Activated naive CD8-positive, alpha-beta T cell treated with anti-CD3 and anti-CD28 coated beads, Interleukin-2, amount 10 ng/mL, durations not matched to agents 7 days and 5 days (primary cell): Measurements from ENCODE around the gene SIRT2. TPM values are rescaled to one million over a fixed set of nuclear protein-coding genes. Genes with fewer than 3 reads are reported as not detected.
"Not testable (repeated sequence)": the region's sequence is repeated elsewhere in the genome, so short reads cannot be mapped to it uniquely, and the experiment has no call there.

ENCODE experiments used
- ATAC-seq: fragments of 150-1000 bp; cut with Tn5 transposase; one replicate; pipeline ENCODE4 v1.10.0; 2021; ENCODE audit warnings: low read depth, moderate library complexity
- POLR2A ChIA-PET: fragments of 350-600 bp; sonication (Branson Sonifier 250); formaldehyde crosslinking; loops from one replicate; lab custom pipeline; 2021; ENCODE audit warnings: antibody characterized with exemption; lab: Charles Lee
- DNase-seq: peaks from one replicate; pipeline ENCODE4 v3.0.0; 2021
- H3K27ac Mint-ChIP-seq: one replicate; pipeline ENCODE4 v1.8.0; 2022; ENCODE audit warnings: mild to moderate bottlenecking, mixed read lengths
- H3K27me3 Mint-ChIP-seq: one replicate; pipeline ENCODE4 v1.8.0; 2022; ENCODE audit warnings: mild to moderate bottlenecking, moderate library complexity, mixed read lengths
- H3K36me3 Mint-ChIP-seq: one replicate; pipeline ENCODE4 v1.8.0; 2021; ENCODE audit warnings: mild to moderate bottlenecking, mixed read lengths
- H3K4me1 Mint-ChIP-seq: one replicate; pipeline ENCODE4 v1.8.0; 2021; ENCODE audit warnings: mixed read lengths
- H3K4me3 Mint-ChIP-seq: one replicate; pipeline ENCODE4 v1.8.0; 2022; ENCODE audit warnings: mild to moderate bottlenecking, moderate library complexity, mixed read lengths
- H3K9me3 Mint-ChIP-seq: one replicate; pipeline ENCODE4 v1.8.0; 2021; ENCODE audit warnings: mixed read lengths
- total RNA-seq, 2 experiments: library from RNA; stranded (reverse); gene quantifications; one replicate each; pipeline ENCODE4 v1.2.3, GENCODE V29; 2021

SIRT2 gene
- total RNA-seq, 2 experiments from 2014 or later, result 46.6 to 49.1 TPM

DNA sequence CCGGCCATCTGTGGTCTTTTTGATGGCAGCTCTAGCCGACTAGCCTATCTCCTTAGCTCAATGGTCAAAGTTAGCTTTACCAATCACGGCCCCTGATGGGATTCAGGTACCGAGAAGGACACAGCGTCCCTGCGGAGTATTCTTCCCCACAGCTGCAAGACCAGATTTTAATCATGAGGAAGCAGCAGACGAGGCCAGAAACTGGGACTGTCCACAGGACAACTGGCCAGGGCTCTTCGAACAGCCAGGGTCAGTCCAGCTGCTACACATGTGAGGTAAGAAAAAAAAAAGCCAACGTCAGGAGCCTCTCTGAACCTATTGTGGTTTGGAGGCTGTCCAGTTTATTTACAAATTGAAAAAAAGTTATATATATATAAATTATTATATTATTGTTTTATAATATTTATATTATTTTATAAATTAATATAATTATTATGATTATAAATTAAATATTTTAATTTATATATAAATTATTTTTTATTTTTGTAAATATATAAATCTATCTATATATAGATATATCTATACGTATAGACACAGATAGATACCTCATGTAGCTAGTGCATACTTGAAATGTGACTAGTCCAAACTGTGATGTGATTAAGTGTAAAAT, 32.1 kb downstream of the SIRT2 start:
- Mint-ChIP-seq H3K4me3 (no peak overlapping the region), H3K36me3 (peaks cover 33% of the 10 kb centered on the region), H3K9me3 (no peaks in the 10 kb centered on the region), H3K27ac (no peak overlapping the region), H3K4me1 (peaks cover 43% of the 10 kb centered on the region), H3K27me3 (no peaks in the 10 kb centered on the region)
- DNase-seq (no peak), ATAC-seq (no peak)
- POLR2A ChIA-PET, result interaction anchor here (1.2 to 11.9 kb wide), 2 partner anchors 17 to 25 kb away, joined by 5 to 161 read pairs; partner anchors contain the start of gene HNRNPL

DNA sequence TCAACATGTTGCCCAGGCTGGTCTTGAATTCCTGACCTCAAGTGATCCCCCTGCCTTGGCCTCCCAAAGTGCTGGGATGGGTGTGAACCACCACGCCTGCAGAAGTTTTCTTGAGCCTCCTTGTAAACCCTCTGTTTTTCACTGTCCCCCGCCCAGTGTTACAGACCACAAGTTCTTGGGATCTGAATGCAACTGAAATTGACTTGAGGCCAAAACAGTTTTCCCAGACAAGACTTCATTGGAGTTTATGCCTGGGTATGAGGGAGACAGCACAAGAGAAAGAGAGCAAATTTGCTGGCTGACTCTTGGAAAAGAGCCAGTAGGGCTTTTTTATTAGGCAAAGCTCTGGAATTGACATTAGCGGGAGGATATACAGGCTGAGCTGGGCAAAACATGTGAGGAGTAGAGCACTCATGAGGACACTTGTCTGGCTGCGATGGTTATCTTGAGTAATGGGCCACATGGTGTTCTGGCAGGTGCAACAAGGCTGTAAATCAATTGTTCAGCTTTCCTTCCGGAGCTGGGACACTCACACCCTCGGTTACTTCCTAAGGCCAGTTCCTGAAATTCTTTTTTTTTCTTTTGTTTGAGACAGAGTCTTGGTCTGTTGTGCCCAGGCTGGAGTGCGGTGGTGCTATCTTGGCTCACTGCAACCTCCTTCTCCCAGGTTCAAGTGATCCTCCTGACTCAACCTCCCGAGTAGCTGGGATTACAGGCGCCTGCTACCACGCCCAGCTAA, 36.9 kb downstream of the SIRT2 start:
- DNase-seq, result no peak
- POLR2A ChIA-PET, result interaction anchor here (0.5 to 11.9 kb wide), 5 partner anchors 12 to 130 kb away, joined by 3 to 161 read pairs (median 3); partner anchors contain the start of genes HNRNPL, MRPS12, NFKBIB and RINL
- H3K36me3 Mint-ChIP-seq, result peaks cover 20% of the 10 kb centered on the region
- H3K4me3 Mint-ChIP-seq, result no peak overlapping the region
- H3K4me1 Mint-ChIP-seq, result peaks cover 40% of the 10 kb centered on the region
- no peak for ATAC-seq
- H3K27ac Mint-ChIP-seq, result no peak overlapping the region
- no peaks in the 10 kb centered on the region for H3K9me3 Mint-ChIP-seq
- H3K27me3 Mint-ChIP-seq, result no peaks in the 10 kb centered on the region

DNA sequence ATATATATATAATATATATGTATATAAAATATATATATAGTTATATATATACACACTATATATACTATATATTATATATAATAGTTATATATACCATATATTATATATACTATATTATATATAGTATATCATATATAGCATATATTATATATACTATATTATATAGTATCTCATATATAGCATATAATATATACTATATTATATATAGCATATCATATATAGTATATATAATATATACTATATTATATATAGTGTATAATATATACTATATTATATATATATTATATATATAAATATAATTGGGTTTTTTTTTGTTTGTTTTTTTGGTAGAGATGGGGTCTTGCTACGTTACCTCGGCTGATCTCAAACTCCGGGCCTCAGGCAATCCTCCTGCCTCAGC, 38.0 kb downstream of the SIRT2 start:
- Mint-ChIP-seq H3K9me3 (no peaks in the 10 kb centered on the region), H3K27me3 (no peaks in the 10 kb centered on the region), H3K4me1 (peaks cover 48% of the 10 kb centered on the region), H3K27ac (no peak overlapping the region), H3K4me3 (no peak overlapping the region), H3K36me3 (peaks cover 20% of the 10 kb centered on the region)
- no peak for ATAC-seq
- POLR2A ChIA-PET, result interaction anchor here (1.2 to 11.9 kb wide), 2 partner anchors 11 to 19 kb away, joined by 7 to 161 read pairs; partner anchors contain the start of gene HNRNPL
- DNase-seq, result no peak

DNA sequence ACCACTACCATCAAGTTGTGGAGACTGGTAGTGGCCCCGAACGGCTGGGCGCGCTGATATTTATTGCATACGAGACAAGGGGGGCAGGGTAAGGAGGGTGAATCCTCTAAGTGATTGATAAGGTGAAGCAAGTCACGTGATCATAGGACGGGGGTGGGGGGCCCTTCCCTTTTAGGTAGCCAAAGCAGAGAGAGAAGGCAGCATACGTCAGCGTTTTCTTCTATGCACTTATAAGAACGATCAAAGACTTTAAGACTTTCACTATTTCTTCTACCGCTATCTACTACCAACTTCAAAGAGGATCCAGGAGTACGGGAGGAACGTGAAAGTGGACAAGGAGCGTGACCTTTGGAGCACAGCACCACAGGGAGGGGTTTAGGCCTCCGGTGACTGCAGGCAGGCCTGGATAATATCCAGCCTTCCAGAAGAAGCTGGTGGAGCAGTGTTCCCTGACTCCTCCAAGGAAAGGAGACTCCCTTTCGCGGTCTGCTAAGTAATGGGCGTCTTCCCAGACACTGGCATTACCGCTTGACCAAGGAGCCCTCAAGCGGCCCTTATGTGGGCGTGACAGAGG, 39.7 kb downstream of the SIRT2 start:
- peaks cover 34% of the 10 kb centered on the region for H3K4me1 Mint-ChIP-seq
- not testable (repeated sequence) for H3K27me3 Mint-ChIP-seq, H3K4me3 Mint-ChIP-seq, H3K27ac Mint-ChIP-seq, DNase-seq, H3K9me3 Mint-ChIP-seq, ATAC-seq, H3K36me3 Mint-ChIP-seq
- POLR2A ChIA-PET, result interaction anchor here (11.9 kb wide), 1 partner anchor 9 kb away, joined by 161 read pairs; the partner anchor contains the start of gene HNRNPL

DNA sequence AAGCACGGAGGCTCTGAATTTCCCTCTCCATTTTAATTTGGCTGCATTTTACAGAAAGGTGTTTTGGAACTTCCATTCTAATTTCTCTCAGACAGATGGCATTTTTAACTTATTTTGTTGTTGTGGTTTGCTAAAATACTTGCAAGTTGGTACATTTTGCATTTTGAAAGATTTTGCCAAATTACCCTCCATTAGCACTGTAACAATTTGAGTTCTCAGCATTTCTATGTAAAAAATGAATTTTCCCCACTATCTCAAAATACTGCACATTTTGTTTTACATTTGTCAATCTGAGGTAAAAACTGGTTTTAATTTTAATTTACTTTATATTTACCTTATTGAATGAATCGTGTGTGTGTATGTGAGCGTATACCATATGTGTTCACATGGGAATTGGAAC, 42.6 kb downstream of the SIRT2 start:
- H3K27ac Mint-ChIP-seq, result peak overlapping the region; percentile 91
- POLR2A ChIA-PET, result interaction anchor here (1.0 to 2.0 kb wide), 7 partner anchors 8 to 549 kb away, joined by 3 to 9 read pairs (median 6); partner anchors contain the start of genes ACTN4 and RINL
- no peaks in the 10 kb centered on the region for H3K27me3 Mint-ChIP-seq
- peaks cover 3% of the 10 kb centered on the region for H3K36me3 Mint-ChIP-seq
- peaks cover 35% of the 10 kb centered on the region for H3K4me1 Mint-ChIP-seq
- ATAC-seq (no peak), DNase-seq (no peak)
- H3K9me3 Mint-ChIP-seq, result no peaks in the 10 kb centered on the region
- peak overlapping the region; percentile 84 for H3K4me3 Mint-ChIP-seq

DNA sequence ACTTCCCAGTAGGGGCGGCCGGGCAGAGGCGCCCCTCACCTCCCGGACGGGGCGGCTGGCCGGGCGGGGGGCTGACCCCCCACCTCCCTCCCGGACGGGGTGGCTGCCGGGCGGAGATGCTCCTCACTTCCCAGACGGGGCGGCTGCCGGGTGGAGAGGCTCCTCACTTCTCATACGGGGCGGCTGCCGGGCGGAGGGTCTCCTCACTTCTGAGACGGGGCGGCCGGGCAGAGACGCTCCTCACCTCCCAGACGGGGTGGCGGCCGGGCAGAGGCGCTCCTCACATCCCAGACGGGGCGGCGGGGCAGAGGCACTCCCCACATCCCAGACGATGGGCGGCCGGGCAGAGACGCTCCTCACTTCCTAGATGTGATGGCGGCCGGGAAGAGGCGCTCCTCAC, 43.7 kb downstream of the SIRT2 start:
- H3K27ac Mint-ChIP-seq, ATAC-seq, POLR2A ChIA-PET, H3K36me3 Mint-ChIP-seq, H3K27me3 Mint-ChIP-seq, DNase-seq, H3K4me3 Mint-ChIP-seq, H3K9me3 Mint-ChIP-seq: not testable (repeated sequence)
- H3K4me1 Mint-ChIP-seq, result peaks cover 39% of the 10 kb centered on the region

DNA sequence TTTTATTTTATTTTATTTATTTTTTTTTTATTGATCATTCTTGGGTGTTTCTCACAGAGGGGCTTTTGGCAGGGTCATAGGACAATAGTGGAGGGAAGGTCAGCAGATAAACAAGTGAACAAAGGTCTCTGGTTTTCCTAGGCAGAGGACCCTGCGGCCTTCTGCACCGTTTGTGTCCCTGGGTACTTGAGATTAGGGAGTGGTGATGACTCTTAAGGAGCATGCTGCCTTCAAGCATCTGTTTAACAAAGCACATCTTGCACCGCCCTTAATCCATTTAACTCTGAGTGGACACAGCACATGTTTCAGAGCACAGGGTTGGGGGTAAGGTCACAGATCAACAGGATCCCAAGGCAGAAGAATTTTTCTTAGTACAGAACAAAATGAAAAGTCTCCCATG, 44.5 kb downstream of the SIRT2 start:
- not testable (repeated sequence) for H3K36me3 Mint-ChIP-seq

DNA sequence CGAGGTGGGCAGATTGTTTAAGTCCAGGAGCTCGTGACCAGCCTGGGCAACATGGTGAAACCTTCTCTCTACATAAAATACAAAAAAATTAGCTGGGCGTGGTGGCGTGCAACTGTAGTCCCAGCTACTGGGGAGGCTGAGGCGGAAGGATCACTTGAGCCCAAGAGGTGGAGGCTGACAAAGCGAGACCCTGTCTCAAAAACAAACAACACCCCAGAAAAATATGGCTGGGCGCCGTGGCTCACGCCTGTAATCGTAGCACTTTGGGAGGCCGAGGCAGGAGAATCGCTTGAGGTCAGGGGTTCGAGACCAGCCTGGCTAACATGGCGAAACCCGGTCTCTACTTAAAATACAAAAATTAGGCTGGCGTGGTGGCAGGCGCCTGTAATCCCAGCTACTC, 46.2 kb downstream of the SIRT2 start:
- Mint-ChIP-seq H3K36me3 (peaks cover 12% of the 10 kb centered on the region), H3K27me3 (no peaks in the 10 kb centered on the region), H3K4me1 (peaks cover 43% of the 10 kb centered on the region), H3K9me3 (no peaks in the 10 kb centered on the region), H3K27ac (peak overlapping the region; percentile 90), H3K4me3 (peak overlapping the region; percentile 88)
- ATAC-seq (no peak), DNase-seq (no peak)
- POLR2A ChIA-PET, result interaction anchor here (0.8 to 7.3 kb wide), 5 partner anchors 9 to 118 kb away, joined by 5 to 161 read pairs (median 20); partner anchors contain the start of gene RINL

More for the DNA sequence above, 44.5 kb downstream of the SIRT2 start:
- POLR2A ChIA-PET, H3K4me3 Mint-ChIP-seq, H3K27ac Mint-ChIP-seq, DNase-seq, H3K27me3 Mint-ChIP-seq, H3K9me3 Mint-ChIP-seq, ATAC-seq: not testable (repeated sequence)
- peaks cover 38% of the 10 kb centered on the region for H3K4me1 Mint-ChIP-seq

DNA sequence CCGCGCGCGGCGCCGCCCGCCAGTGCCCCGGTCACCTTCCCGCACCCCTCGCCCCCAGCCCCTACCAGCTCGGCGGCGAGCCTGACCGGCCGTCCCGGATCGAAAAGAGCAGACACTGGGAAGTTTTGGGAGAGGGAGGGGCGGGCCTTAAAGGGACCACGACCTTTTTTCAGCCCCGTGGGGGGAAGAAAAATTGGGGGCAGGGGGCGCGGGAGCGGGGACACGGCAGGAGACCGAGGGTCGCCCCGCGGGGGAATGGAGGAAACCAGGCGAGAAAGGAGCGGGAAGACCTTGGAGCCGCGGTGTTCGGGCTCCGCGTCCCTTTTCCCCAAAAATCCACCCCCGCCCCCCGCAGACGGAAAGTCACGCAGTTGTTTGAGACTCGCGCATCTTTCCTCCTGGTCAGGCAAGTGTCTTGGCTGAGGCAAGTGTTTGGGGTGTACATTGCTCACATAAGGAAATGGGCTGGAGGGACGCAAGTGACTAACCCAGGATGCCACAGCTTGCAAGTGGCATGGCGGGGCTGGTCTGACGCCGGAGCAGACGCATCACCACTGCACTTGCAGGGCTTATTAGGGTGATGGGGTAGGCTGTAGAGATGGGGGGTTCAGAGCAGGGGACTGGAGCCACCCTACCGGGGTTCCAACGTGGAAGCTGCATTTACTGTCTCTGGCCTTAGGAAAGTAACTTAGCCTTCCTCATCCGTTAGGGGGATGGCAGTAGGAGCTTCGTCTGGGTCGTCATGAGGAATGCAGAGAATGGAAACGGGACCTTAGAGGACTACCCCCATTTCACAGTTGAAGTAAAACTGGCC, 47.0 kb downstream of the SIRT2 start:
- H3K4me1 Mint-ChIP-seq, result peaks cover 41% of the 10 kb centered on the region
- DNase-seq, result peak; percentile 69
- H3K27ac Mint-ChIP-seq, result peak overlapping the region; percentile 90
- no peak for ATAC-seq
- peaks cover 19% of the 10 kb centered on the region for H3K36me3 Mint-ChIP-seq
- no peaks in the 10 kb centered on the region for H3K27me3 Mint-ChIP-seq
- peak overlapping the region; percentile 88 for H3K4me3 Mint-ChIP-seq
- no peaks in the 10 kb centered on the region for H3K9me3 Mint-ChIP-seq
- POLR2A ChIA-PET, result interaction anchor here (0.8 to 7.3 kb wide), 8 partner anchors 8 to 118 kb away, joined by 4 to 161 read pairs (median 5); partner anchors contain the start of genes MRPS12, NFKBIB, RINL and SARS2

DNA sequence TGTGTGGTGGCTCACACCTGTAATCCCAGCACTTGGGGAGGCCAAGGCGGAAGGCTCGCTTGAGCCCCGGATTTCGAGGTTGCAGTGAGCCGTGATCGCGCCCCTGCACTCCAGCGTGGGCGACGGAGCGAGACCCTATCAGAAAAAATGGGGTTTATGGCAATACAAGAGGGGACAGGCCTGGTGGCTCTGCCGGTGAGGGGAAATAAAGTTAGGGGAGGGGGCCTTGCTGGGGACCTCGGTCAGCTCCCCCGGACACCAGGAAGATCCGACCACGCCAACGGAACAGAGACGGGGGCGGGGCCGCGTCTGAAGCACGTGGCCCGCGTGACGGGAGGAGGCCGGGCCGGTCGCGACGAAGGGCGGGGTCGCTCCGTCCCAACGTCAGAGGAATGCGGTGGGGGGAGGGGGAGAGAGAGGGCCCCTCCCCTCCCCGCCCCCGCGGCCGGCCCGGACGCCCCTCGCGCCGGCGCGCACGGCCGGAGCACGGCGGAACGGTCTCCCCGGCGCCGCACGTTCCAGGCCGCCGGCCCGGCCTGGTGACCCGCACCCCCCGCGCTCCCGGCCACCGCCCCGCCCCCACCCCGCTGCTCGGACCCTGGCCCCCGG, 47.7 kb downstream of the SIRT2 start:
- Mint-ChIP-seq H3K27me3 (no peaks in the 10 kb centered on the region), H3K4me1 (peaks cover 36% of the 10 kb centered on the region), H3K4me3 (peak overlapping the region; percentile 97), H3K36me3 (peaks cover 22% of the 10 kb centered on the region), H3K9me3 (no peaks in the 10 kb centered on the region), H3K27ac (peak overlapping the region; percentile 100)
- ATAC-seq (no peak), DNase-seq (peak; percentile 92)
- POLR2A ChIA-PET, result interaction anchor here (0.9 to 7.3 kb wide), 11 partner anchors 9 to 449 kb away, joined by 3 to 161 read pairs (median 4); partner anchors contain the start of genes ECH1, FAM98C, MRPS12 and NFKBIB

DNA sequence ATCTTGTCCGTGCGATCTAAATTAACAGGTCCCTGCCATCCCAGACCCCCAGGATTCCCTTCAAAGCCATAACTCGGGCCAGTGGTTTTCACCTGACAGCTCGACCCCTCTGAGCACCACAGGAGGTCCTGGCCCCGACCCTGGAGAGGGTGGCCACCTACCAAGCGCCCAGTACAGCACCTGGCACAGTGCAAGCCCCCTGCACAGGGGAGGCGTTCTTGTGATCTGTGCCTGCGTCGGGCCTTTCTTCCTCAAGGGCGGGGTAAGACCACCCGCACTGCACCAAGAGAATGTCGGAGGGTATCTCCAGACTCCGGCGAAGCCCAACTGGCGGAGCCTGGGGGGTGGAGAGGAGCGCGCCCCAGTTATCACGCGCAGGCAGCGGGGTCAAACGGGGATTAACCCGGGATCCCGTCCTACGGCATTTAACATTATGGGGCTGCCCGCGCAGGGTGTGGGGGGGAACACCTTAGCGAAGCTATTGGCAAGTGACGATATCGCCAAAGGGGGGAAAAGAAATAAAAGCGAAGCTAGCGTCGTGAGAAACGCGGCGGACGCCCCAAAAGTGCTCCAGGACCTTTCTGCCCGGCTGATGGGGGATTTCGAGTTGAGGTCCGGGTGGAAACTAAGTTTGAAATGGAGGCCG, 48.3 kb downstream of the SIRT2 start:
- Mint-ChIP-seq H3K4me1 (peaks cover 32% of the 10 kb centered on the region), H3K4me3 (peak overlapping the region; percentile 97), H3K9me3 (no peaks in the 10 kb centered on the region), H3K27me3 (no peaks in the 10 kb centered on the region), H3K36me3 (peaks cover 21% of the 10 kb centered on the region), H3K27ac (peak overlapping the region; percentile 100)
- DNase-seq (peak; percentile 64), ATAC-seq (no peak)
- POLR2A ChIA-PET, result interaction anchor here (0.8 to 7.3 kb wide), 13 partner anchors 9 to 448 kb away, joined by 3 to 161 read pairs (median 4); partner anchors contain the start of genes ECH1, EIF3K, FAM98C and MRPS12
